Hematopoietic multipotent progenitor cell treated with erythropoietin and hydrocortisone succinate and interleukin-3 and kit ligand, for 4 days (in vitro differentiated cells): ENCODE data around the gene RAPGEF3.

Source experiments
- DNase-seq: peaks from one replicate; pipeline ENCODE4 v3.0.0-alpha.2; 2015

RAPGEF3 gene, protein sequence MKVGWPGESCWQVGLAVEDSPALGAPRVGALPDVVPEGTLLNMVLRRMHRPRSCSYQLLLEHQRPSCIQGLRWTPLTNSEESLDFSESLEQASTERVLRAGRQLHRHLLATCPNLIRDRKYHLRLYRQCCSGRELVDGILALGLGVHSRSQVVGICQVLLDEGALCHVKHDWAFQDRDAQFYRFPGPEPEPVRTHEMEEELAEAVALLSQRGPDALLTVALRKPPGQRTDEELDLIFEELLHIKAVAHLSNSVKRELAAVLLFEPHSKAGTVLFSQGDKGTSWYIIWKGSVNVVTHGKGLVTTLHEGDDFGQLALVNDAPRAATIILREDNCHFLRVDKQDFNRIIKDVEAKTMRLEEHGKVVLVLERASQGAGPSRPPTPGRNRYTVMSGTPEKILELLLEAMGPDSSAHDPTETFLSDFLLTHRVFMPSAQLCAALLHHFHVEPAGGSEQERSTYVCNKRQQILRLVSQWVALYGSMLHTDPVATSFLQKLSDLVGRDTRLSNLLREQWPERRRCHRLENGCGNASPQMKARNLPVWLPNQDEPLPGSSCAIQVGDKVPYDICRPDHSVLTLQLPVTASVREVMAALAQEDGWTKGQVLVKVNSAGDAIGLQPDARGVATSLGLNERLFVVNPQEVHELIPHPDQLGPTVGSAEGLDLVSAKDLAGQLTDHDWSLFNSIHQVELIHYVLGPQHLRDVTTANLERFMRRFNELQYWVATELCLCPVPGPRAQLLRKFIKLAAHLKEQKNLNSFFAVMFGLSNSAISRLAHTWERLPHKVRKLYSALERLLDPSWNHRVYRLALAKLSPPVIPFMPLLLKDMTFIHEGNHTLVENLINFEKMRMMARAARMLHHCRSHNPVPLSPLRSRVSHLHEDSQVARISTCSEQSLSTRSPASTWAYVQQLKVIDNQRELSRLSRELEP

GRCh38 chr12:47758834-47759690 is at the start of gene RAPGEF3:
Gene RAPGEF3, minus strand, starts transcription at chr12:47758880. Its CDS starts 324 bp downstream, at chr12:47758556.
- peak; percentile 89 for DNase-seq

- DNase-seq, result peak; percentile 71
Observed at GRCh38 chr12:47808050-47808449, 49.4 kb upstream of the RAPGEF3 start.

- no peak for DNase-seq
Observed at GRCh38 chr12:47807338-47807737, 48.7 kb upstream of the RAPGEF3 start.

DNA sequence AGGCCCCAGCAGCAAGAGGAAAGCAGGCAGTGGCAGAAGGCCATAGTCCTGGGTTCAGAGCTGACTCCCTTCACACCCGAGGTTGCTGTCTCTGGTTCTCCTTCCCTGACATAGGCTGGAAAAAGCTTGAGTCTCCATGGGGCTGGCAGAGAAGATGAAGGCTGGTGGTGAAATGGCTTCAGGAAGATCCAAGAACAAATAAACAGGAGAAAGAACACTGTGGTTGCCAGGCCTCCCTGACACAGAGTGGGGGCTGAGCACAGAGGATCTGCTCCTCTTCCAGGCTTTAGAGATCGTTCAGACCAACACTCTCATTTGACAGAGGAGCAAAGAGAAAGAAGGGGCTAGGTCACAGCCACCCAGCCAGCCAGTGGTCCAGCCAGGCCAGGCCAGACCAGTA is 46.7 kb upstream of the RAPGEF3 start:
- DNase-seq, result no peak

DNA sequence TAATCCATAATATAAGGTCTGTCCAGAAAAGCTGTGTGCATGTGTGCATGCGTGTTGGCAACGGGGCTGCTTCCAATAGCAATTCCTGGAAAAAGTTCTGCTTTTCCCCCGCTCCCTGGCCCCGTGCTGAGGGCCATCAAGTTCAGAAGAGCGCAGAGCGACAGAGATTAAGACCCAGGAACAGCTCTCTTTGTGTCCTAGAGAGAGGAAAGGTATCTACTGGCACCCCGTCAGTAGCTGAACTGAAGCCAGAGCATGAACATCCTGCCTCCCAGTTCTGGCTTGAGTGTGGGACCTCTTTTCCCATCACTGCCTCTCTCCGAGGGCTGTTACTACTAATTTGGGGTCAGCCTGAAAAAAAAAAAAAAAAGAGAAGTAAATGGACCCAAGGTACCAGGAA is 45.5 kb upstream of the RAPGEF3 start:
- DNase-seq, result no peak

- no peak for DNase-seq
Observed at GRCh38 chr12:47803191-47803875, 44.7 kb upstream of the RAPGEF3 start.

DNA sequence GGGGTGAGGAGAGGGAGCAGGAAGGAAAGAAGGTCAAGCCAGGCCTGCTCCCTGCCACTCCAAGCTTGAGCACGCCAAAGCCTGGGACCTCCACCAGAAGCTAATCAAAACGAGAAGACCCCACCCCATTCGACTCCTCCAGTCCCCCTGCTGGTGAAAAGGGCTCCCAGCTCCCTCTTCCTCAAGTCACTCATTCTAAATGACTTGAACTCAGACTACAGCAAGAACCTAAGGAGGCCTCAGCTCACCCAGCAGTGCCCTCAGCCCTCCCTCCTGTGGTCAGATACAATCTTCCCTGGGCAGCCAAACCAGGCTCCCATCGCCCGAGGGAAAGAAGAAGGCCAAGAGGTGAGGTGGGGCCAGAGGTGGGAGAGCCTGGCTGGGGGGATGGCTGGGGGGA is 43.6 kb upstream of the RAPGEF3 start:
- DNase-seq, result peak; percentile 73

GRCh38 chr12:47801904-47802246 is 43.2 kb upstream of the RAPGEF3 start:
- no peak for DNase-seq

- no peak for DNase-seq
Observed at GRCh38 chr12:47801170-47801903, 42.7 kb upstream of the RAPGEF3 start.

- no peak for DNase-seq
Observed at GRCh38 chr12:47800582-47800981, 41.9 kb upstream of the RAPGEF3 start.

DNA sequence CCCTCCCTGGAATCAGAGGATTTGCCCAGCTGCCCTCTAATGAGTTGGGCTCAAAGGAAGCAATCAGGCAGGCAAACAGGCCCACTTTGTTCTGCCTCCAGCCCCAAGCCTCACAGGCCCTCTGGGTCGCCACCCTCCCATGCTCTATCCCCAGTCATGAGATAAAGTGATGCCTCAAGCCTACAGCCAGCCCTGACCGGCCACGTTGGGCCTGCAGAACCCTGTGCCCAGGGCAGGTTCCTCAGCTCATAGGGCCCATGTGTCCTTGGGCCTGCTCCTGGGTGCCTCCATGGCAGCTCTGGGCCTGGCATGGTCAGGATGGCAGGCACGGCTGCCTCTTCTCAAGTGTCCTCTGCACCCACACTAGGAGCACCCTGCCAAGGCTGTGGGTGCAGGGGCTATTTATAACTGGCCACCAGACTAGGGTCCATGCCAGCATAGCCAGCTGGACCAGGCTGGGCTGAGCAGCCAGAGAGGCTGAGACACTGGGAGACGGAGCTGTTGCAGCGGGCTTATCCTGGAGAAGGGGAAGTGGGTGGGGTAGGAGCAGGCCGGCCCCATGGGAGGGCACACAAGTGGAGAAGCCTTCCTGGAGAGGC is 40.8 kb upstream of the RAPGEF3 start:
- DNase-seq, result no peak

- no peak for DNase-seq
Observed at GRCh38 chr12:47798382-47798948, 39.8 kb upstream of the RAPGEF3 start.

GRCh38 chr12:47797441-47797840 is 38.8 kb upstream of the RAPGEF3 start:
- DNase-seq, result peak; percentile 66

- no peak for DNase-seq
Observed at GRCh38 chr12:47795814-47796411, 37.2 kb upstream of the RAPGEF3 start.

DNA sequence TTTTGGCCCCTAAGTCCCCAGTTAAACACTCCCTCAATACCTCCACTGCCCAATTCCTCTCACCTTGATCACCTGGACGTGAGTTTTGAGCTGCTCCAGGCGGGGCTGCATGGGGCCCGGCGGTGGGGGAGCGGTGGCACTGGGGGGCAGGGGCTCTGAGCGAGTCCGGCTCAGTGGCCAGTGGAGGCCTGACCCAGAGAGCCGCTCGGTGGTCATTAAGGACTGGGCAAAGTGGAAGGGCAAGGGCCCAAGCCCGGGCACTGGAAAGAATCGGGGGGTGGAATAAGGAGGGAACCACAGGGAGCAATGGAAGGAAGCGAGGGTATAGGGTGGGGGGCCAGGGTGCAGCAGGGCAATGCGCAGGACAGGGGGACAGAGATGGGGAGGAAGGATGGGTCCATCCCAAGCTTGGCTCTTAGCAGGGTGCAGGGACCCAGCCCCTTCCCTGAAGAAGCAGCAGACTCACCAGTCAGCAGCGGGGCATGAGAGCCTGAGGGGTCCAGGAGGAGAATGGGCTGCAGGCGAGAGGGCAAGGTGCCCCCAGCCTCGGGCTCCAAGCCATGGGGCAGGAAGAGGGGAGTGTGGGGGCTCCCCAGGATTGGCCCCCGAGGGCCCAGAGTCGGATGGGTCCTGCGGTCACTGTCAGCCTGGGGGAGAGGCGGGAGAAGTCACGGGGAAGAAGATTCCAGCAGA is 36.6 kb upstream of the RAPGEF3 start:
- DNase-seq, result no peak

DNA sequence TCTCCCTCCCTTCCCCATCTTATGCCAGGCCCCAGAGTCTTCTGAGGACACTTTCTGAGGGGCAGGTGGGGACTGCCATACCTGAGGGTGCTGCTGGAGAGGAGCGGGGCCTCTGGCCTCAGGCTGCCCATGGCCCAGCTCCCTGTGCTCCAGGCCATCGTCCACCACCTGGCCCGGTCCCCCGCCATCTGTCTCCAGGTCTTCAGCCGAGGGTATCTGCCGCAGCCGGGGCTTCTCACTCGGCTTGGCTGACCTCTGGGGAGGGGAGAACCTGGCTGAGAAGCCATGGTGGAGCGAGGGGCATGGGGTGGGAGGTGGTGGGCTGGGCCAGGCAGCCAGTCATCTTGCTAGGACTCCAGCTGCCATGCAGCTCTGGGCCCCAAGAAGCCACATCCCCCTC is 36.0 kb upstream of the RAPGEF3 start:
- DNase-seq, result no peak

DNA sequence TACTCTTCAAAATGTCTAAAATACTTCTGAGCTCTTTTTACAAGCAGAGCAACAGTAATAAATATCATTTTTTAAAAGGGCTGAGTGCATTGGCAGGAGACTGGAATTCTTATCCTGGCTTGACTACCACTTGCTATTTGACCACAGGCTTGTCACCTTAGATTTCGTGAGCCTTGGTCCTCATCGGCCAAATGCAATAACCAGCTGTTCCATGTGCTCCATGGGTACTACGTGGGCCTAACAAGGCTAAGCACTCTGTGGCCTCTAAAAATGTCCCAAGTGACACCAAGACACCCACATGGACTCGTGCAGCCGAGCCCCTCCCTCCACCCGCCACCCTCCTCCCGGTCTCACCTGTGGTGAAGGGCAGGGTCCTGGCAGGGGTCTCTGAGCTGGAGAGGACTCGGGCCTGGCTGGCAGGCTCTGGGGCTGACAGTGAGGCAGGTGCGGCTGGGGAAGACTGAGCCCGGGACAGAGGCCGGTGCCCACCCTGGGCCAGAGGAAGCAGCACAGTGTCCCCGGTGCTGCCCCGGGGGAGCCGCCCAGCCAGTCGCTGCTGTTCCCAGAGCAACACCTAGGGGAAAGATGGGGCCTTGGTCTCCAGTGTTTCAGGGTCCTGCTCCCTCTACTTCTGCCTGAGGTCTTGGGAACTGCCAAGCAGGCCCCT is 34.5 kb upstream of the RAPGEF3 start:
- DNase-seq, result no peak

- DNase-seq, result no peak
Observed at GRCh38 chr12:47791874-47792273, 33.2 kb upstream of the RAPGEF3 start.

GRCh38 chr12:47791351-47791746 is 32.7 kb upstream of the RAPGEF3 start:
- DNase-seq, result no peak
